ENCODE data around the gene CELF4. TPM values are rescaled to one million over a fixed set of nuclear protein-coding genes. Genes with fewer than 3 reads are reported as not detected.

The CELF4 gene
- polyA plus RNA-seq, 4 donors: 3.2 to 7.8 (median 3.8) TPM; not detected in 1

GRCh38 chr18:37336568-37337285 lies 228.9 kb downstream of the CELF4 start:
- Histone ChIP-seq H3K27ac (ENCODE audit: low read depth in 1 of 3, low read length in 2 of 3) (no peak overlapping the region), H3K4me1 (ENCODE audit: control insufficient read depth in 3 of 3, insufficient read depth in 2 of 3, low read depth in 1 of 3, low read length in 2 of 3) (no peaks in the 10 kb centered on the region), H3K36me3 (ENCODE audit: control insufficient read depth in 3 of 3, insufficient read depth in 2 of 3, low read depth in 1 of 3, low read length in 3 of 3) (no peaks in the 10 kb centered on the region), H3K27me3 (ENCODE audit: control insufficient read depth in 3 of 3, insufficient read depth in 3 of 3, low read length in 3 of 3) (no peaks in the 10 kb centered on the region), H3K4me3 (ENCODE audit: low read depth in 1 of 3, low read length in 3 of 3) (no peak overlapping the region), H3K9me3 (ENCODE audit: control insufficient read depth in 2 of 2, insufficient read depth in 1 of 2, low read depth in 1 of 2, low read length in 1 of 2) (no peaks in the 10 kb centered on the region)
- no peak for FAIRE-seq
- no peak for DNase-seq
- WGBS, 3 donors: 87 to 90% (median 89%) methylated on average over 27 of the region's 27 CpGs

GRCh38 chr18:37335409-37335736 lies 230.2 kb downstream of the CELF4 start:
- Histone ChIP-seq H3K27me3 (ENCODE audit: control insufficient read depth in 3 of 3, insufficient read depth in 3 of 3, low read length in 3 of 3) (no peaks in the 10 kb centered on the region), H3K4me3 (ENCODE audit: low read depth in 1 of 3, low read length in 3 of 3) (no peak overlapping the region), H3K4me1 (ENCODE audit: control insufficient read depth in 3 of 3, insufficient read depth in 2 of 3, low read depth in 1 of 3, low read length in 2 of 3) (no peaks in the 10 kb centered on the region), H3K27ac (ENCODE audit: low read depth in 1 of 3, low read length in 2 of 3) (no peak overlapping the region), H3K9me3 (ENCODE audit: control insufficient read depth in 2 of 2, insufficient read depth in 1 of 2, low read depth in 1 of 2, low read length in 1 of 2) (no peaks in the 10 kb centered on the region), H3K36me3 (ENCODE audit: control insufficient read depth in 3 of 3, insufficient read depth in 2 of 3, low read depth in 1 of 3, low read length in 3 of 3) (no peaks in the 10 kb centered on the region)
- 29 to 69% (median 50%) methylated on average over 3 of the region's 3 CpGs for WGBS, 3 donors
- FAIRE-seq (no peak), DNase-seq (peak in 1 of 2 donors; percentile 21)

- H3K4me1 ChIP-seq (ENCODE audit: control insufficient read depth in 3 of 3, insufficient read depth in 2 of 3, low read depth in 1 of 3, low read length in 2 of 3): no peaks in the 10 kb centered on the region
- no peak for FAIRE-seq
- no peak for DNase-seq
- no peaks in the 10 kb centered on the region for H3K27me3 ChIP-seq (ENCODE audit: control insufficient read depth in 3 of 3, insufficient read depth in 3 of 3, low read length in 3 of 3)
- H3K9me3 ChIP-seq (ENCODE audit: control insufficient read depth in 2 of 2, insufficient read depth in 1 of 2, low read depth in 1 of 2, low read length in 1 of 2): no peaks in the 10 kb centered on the region
- no peak overlapping the region for H3K4me3 ChIP-seq (ENCODE audit: low read depth in 1 of 3, low read length in 3 of 3)
- H3K27ac ChIP-seq (ENCODE audit: low read depth in 1 of 3, low read length in 2 of 3): peak overlapping the region in 1 of 3 donors; percentile 45
- H3K36me3 ChIP-seq (ENCODE audit: control insufficient read depth in 3 of 3, insufficient read depth in 2 of 3, low read depth in 1 of 3, low read length in 3 of 3): no peaks in the 10 kb centered on the region
- WGBS, 3 donors: 54 to 67% (median 61%) methylated on average over 23 of the region's 23 CpGs
Observed at GRCh38 chr18:37334631-37335408, 230.8 kb downstream of the CELF4 start.

- peak overlapping the region in 1 of 3 donors; percentile 51 for H3K27ac ChIP-seq (ENCODE audit: low read depth in 1 of 3, low read length in 2 of 3)
- H3K4me1 ChIP-seq (ENCODE audit: control insufficient read depth in 3 of 3, insufficient read depth in 2 of 3, low read depth in 1 of 3, low read length in 2 of 3): no peaks in the 10 kb centered on the region
- no peaks in the 10 kb centered on the region for H3K27me3 ChIP-seq (ENCODE audit: control insufficient read depth in 3 of 3, insufficient read depth in 3 of 3, low read length in 3 of 3)
- H3K4me3 ChIP-seq (ENCODE audit: low read depth in 1 of 3, low read length in 3 of 3): no peak overlapping the region
- DNase-seq: no peak
- H3K36me3 ChIP-seq (ENCODE audit: control insufficient read depth in 3 of 3, insufficient read depth in 2 of 3, low read depth in 1 of 3, low read length in 3 of 3): no peaks in the 10 kb centered on the region
- H3K9me3 ChIP-seq (ENCODE audit: control insufficient read depth in 2 of 2, insufficient read depth in 1 of 2, low read depth in 1 of 2, low read length in 1 of 2): no peaks in the 10 kb centered on the region
- 65 to 74% (median 67%) methylated on average over 15 to 17 of the region's 17 CpGs for WGBS, 3 donors
- no peak for FAIRE-seq
Observed at GRCh38 chr18:37332628-37333420, 232.8 kb downstream of the CELF4 start.

GRCh38 chr18:37332219-37332618 lies 233.4 kb downstream of the CELF4 start:
- Histone ChIP-seq H3K27ac (ENCODE audit: low read depth in 1 of 3, low read length in 2 of 3) (peak overlapping the region in 1 of 3 donors; percentile 51), H3K27me3 (ENCODE audit: control insufficient read depth in 3 of 3, insufficient read depth in 3 of 3, low read length in 3 of 3) (no peaks in the 10 kb centered on the region), H3K4me3 (ENCODE audit: low read depth in 1 of 3, low read length in 3 of 3) (no peak overlapping the region), H3K36me3 (ENCODE audit: control insufficient read depth in 3 of 3, insufficient read depth in 2 of 3, low read depth in 1 of 3, low read length in 3 of 3) (no peaks in the 10 kb centered on the region), H3K4me1 (ENCODE audit: control insufficient read depth in 3 of 3, insufficient read depth in 2 of 3, low read depth in 1 of 3, low read length in 2 of 3) (no peaks in the 10 kb centered on the region), H3K9me3 (ENCODE audit: control insufficient read depth in 2 of 2, insufficient read depth in 1 of 2, low read depth in 1 of 2, low read length in 1 of 2) (no peaks in the 10 kb centered on the region)
- FAIRE-seq (no peak), DNase-seq (no peak)
- 73 to 82% (median 76%) methylated on average over 8 of the region's 8 CpGs for WGBS, 3 donors

- 56 to 75% (median 62%) methylated on average over 7 of the region's 7 CpGs for WGBS, 3 donors
- Histone ChIP-seq H3K4me1 (ENCODE audit: control insufficient read depth in 3 of 3, insufficient read depth in 2 of 3, low read depth in 1 of 3, low read length in 2 of 3) (no peaks in the 10 kb centered on the region), H3K36me3 (ENCODE audit: control insufficient read depth in 3 of 3, insufficient read depth in 2 of 3, low read depth in 1 of 3, low read length in 3 of 3) (no peaks in the 10 kb centered on the region), H3K27ac (ENCODE audit: low read depth in 1 of 3, low read length in 2 of 3) (no peak overlapping the region), H3K27me3 (ENCODE audit: control insufficient read depth in 3 of 3, insufficient read depth in 3 of 3, low read length in 3 of 3) (no peaks in the 10 kb centered on the region), H3K9me3 (ENCODE audit: control insufficient read depth in 2 of 2, insufficient read depth in 1 of 2, low read depth in 1 of 2, low read length in 1 of 2) (no peaks in the 10 kb centered on the region), H3K4me3 (ENCODE audit: low read depth in 1 of 3, low read length in 3 of 3) (no peak overlapping the region)
- DNase-seq (no peak), FAIRE-seq (no peak)
Observed at GRCh38 chr18:37330173-37330572, 235.4 kb downstream of the CELF4 start.

GRCh38 chr18:37328946-37329719 lies 236.5 kb downstream of the CELF4 start:
- Histone ChIP-seq H3K4me1 (ENCODE audit: control insufficient read depth in 3 of 3, insufficient read depth in 2 of 3, low read depth in 1 of 3, low read length in 2 of 3) (no peaks in the 10 kb centered on the region), H3K9me3 (ENCODE audit: control insufficient read depth in 2 of 2, insufficient read depth in 1 of 2, low read depth in 1 of 2, low read length in 1 of 2) (no peaks in the 10 kb centered on the region), H3K27me3 (ENCODE audit: control insufficient read depth in 3 of 3, insufficient read depth in 3 of 3, low read length in 3 of 3) (no peaks in the 10 kb centered on the region), H3K27ac (ENCODE audit: low read depth in 1 of 3, low read length in 2 of 3) (no peak overlapping the region), H3K36me3 (ENCODE audit: control insufficient read depth in 3 of 3, insufficient read depth in 2 of 3, low read depth in 1 of 3, low read length in 3 of 3) (no peaks in the 10 kb centered on the region), H3K4me3 (ENCODE audit: low read depth in 1 of 3, low read length in 3 of 3) (no peak overlapping the region)
- DNase-seq (no peak), FAIRE-seq (no peak)
- 74 to 80% (median 75%) methylated on average over 7 of the region's 7 CpGs for WGBS, 3 donors

- peaks cover 0 to 4% (median 0%) of the 10 kb centered on the region in 3 donors for H3K27me3 ChIP-seq (ENCODE audit: control insufficient read depth in 3 of 3, insufficient read depth in 3 of 3, low read length in 3 of 3)
- 62 to 68% (median 67%) methylated on average over 6 of the region's 6 CpGs for WGBS, 3 donors
- H3K27ac ChIP-seq (ENCODE audit: low read depth in 1 of 3, low read length in 2 of 3): no peak overlapping the region
- no peak for DNase-seq
- H3K9me3 ChIP-seq (ENCODE audit: control insufficient read depth in 2 of 2, insufficient read depth in 1 of 2, low read depth in 1 of 2, low read length in 1 of 2): no peaks in the 10 kb centered on the region
- no peaks in the 10 kb centered on the region for H3K4me1 ChIP-seq (ENCODE audit: control insufficient read depth in 3 of 3, insufficient read depth in 2 of 3, low read depth in 1 of 3, low read length in 2 of 3)
- no peaks in the 10 kb centered on the region for H3K36me3 ChIP-seq (ENCODE audit: control insufficient read depth in 3 of 3, insufficient read depth in 2 of 3, low read depth in 1 of 3, low read length in 3 of 3)
- no peak for FAIRE-seq
- no peak overlapping the region for H3K4me3 ChIP-seq (ENCODE audit: low read depth in 1 of 3, low read length in 3 of 3)
Observed at GRCh38 chr18:37327063-37327577, 238.5 kb downstream of the CELF4 start.
